GM15510 (cell line): ENCODE results near the gene PRSS50.

Source experiments
- POLR2A ChIP-seq: IDR thresholded peaks from 3 replicates; pipeline ENCODE4 v1.6.1; 2011; ENCODE audit warnings: borderline replicate concordance; ENCODE audit not compliant: insufficient read length; ENCODE audit errors: extremely low read depth

Gene PRSS50, protein sequence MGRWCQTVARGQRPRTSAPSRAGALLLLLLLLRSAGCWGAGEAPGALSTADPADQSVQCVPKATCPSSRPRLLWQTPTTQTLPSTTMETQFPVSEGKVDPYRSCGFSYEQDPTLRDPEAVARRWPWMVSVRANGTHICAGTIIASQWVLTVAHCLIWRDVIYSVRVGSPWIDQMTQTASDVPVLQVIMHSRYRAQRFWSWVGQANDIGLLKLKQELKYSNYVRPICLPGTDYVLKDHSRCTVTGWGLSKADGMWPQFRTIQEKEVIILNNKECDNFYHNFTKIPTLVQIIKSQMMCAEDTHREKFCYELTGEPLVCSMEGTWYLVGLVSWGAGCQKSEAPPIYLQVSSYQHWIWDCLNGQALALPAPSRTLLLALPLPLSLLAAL

DNA sequence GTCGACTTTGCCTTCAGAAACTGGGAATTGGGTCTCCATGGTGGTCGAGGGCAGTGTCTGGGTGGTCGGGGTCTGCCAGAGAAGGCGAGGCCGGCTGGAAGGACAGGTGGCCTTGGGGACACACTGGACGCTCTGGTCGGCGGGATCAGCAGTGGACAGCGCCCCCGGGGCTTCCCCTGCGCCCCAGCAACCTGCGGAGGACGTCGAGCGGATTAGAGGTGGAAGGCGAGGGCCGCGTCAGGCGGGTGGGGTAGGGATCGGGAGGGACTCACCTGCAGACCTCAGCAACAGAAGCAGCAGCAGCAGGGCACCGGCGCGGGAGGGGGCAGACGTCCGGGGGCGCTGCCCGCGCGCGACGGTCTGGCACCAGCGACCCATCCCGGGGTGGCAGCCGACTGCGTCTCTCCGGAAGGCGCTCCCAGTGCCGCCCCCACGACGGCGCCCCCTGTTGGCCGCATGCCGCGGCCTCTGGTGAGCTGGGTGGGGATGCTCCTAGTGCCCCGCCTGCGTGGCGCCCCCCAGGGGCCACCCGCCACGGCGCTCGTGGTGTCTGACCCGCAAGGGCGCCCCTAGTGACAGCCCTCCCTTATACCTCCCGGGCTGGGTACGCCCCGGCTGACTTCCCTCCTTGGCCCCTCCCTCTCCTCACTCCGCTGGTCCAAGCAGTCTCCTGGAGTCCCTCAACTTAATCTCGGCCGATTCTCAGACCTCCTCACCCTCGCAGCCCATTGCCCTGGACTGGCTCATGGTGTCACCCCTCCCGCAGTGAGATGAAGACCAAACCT lies at the start of gene PRSS50:
Gene PRSS50 (minus strand): TSS at position 423 of the 785 bp plus-strand sequence. CDS start 45 bp downstream, at position 378.
- TF ChIP-seq POLR2A, result no peak

GRCh38 chr3:46764206-46764605 lies 46.5 kb upstream of the PRSS50 start:
- no peak for TF ChIP-seq POLR2A

DNA sequence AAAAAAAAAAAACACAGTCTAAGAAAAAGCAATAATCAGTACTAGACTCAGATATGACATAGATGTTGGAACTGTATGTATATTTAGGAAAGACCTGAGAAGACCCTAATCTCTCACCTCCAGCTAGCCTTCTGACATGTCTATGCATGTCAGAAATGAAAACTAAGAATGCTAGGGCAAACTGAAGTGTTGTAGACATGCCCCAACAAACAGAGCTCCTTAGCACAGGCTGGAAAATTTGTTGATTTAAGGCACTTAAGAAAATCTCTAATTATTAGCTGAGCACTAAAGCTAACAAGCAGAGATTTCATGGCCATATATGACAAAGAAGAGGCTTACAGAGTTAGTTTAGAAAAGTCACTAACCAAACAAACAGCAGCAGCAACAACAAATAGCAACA lies 45.5 kb upstream of the PRSS50 start:
- no peak for TF ChIP-seq POLR2A

DNA sequence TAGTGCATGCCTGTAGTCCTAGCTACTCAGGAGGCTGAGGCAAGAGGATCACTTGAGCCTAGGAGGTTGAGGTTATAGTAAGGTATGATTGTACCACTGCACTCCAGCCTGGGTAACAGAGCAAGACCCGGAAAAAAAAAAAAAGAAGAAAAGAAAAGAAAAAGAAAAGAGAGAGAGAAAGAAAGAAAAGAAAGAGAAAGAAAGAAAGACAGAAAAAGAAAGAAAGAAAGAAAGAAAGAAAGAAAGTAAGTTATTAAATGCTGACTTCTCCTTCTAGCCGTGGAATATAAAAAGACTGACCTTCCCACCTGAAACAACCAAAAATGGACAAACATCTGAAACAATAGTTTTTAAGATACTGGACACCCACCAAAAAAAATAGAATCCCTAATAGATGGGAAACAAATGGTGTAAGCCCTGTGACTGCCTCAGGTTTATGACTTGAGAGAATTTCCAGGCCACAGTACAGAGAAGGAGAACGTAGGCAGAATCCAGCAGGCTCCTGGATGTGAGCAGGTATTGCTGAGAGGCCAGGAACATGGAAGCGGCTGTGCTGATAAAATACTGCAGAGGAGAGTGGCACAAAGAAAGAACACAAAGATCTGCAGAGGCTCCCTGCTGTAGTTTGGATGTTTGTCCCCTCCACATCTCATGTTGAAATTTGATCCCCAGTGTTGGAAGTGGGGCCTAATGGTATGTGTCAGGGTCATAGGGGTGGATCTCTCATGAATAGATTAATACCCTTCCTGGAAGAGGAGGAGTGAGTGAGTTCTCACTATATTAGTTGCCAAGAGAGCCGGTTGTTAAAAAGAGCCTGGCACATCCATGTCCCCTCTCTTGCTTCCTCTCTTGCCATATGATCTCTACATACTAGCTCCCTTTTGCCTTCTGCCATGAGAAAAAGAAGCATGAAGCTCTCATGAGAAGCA lies 41.8 kb upstream of the PRSS50 start:
- TF ChIP-seq POLR2A, result no peak

GRCh38 chr3:46756642-46757041 lies 39.0 kb upstream of the PRSS50 start:
- no peak for TF ChIP-seq POLR2A

DNA sequence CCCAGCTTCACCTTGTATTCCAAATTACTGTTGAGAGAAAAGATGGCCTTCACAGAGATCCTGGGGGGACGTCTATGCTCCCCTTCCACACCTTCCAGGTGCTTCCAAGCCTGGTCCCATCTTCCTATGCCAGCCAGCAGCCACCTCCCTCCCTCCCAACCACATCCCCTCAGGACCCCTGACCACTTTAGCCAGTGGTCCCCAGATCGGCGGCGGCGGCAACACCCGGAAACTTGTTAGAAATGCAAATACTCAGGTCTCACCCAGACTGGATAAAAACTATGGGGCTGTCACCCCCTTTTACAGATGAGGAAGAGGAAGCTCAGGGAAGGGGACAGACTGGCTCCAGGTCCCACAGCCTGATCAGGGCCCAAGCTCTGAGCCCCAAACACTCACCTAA lies 38.0 kb upstream of the PRSS50 start:
- no peak for TF ChIP-seq POLR2A

- TF ChIP-seq POLR2A, result no peak
These were observed 32.9 kb upstream of the PRSS50 start for GRCh38 chr3:46750555-46751038.

DNA sequence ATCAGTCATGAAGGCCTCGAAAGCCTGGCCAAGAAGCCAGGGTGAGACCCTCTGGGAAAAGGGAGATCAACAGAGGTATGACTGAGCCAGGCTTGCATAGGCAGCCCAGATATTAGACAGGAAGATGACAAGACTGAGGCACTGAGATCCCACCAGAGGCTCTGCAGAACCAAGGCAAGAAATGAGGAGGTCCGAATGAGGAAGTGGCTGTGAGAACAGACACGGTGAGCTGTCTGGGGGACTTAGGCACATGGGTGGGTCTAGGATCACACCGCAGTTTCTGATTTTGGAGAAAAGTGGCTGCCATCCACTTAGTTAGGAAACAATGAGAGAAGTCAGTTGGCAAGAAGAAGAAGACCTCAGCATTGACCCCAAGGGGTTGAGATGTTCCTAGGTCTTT lies 31.5 kb upstream of the PRSS50 start:
- no peak for TF ChIP-seq POLR2A

DNA sequence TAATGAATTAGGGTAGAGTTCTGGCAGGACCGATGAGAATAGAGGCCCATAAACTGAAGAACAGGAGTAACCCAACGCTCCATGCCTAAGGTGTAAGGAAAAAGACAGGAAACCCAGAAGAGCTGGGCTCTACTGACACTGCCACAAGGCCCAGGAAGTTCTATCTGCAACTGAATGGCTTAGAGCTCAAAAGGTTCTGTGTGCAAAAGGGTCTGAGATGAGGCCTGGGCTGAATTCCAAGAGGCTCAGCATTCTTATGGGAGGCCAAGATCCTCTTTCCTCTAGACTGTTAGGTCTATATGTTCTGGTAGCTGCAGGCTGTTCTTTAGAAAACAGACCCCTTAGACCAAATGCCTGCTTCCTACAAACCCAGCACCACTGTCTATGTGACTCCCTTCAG lies 30.5 kb upstream of the PRSS50 start:
- TF ChIP-seq POLR2A, result no peak

DNA sequence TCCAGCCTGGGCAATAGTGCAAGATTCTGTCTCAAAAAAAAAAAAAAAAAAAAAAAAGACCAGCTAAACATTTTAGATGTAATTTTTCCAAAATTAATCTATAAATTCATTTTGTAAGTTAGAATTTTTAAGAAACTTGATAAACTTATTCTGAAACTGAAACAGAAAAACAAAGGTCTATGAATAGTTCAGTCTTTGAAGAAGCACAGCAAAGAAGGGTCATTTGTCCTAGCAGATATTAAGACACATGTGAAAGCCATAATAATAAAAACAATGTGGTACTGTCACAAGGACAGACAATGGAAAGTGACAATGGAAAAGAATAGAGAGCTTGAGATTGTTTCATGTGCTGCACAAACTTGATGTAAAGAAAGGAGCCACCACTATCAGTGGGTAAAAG lies 29.0 kb upstream of the PRSS50 start:
- no peak for TF ChIP-seq POLR2A

DNA sequence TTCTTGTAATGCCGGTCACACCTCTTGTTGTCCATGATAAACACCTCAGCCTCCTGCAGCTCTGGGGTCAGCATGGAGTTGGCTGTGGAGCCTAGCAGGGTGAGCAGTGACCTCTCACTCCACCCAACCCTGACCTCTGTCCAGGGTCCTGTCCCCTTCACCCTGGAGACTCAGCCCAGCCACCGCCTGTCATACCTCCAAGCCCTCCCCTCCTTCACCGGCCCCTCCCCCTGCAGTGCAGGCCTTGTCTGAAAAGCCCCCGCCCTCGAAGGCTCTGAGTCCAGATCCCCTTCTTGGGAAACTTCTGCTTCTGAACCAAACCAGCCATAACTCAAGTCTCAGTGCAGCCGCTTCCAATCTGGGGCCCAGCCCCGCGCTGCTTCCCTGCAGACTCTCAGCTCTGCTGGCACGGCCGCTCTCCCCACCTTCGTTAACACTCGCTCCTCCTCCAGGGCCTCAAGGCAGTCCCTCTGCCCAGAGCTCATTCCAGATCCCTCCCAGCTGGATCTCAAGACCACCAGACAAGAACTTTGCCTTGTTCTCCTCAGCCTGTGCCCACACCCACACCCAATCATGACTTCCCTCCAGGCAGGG lies 25.4 kb upstream of the PRSS50 start:
- no peak for TF ChIP-seq POLR2A

GRCh38 chr3:46737329-46737731 lies 19.7 kb upstream of the PRSS50 start:
- no peak for TF ChIP-seq POLR2A

- TF ChIP-seq POLR2A, result no peak
These were observed 18.6 kb upstream of the PRSS50 start for GRCh38 chr3:46736006-46736872.
